H1 (cell line): Measurements from ENCODE around the gene GAR1. TPM values are rescaled to one million over a fixed set of nuclear protein-coding genes. Genes with fewer than 3 reads are reported as not detected.

ENCODE experiments used
- CTCF ChIA-PET: fragments of 300-600 bp; sonication (Branson Sonifier 250); formaldehyde crosslinking; loops from one replicate; lab custom pipeline; 2021; ENCODE audit not compliant: partially characterized antibody; lab: Charles Lee
- POLR2A ChIA-PET: fragments of 300-600 bp; sonication (Branson Sonifier 250); formaldehyde crosslinking; loops from one replicate; lab custom pipeline; 2021; ENCODE audit warnings: inconsistent platforms; ENCODE audit not compliant: partially characterized antibody; lab: Charles Lee
- DNase-seq, 2 experiments: peaks; one replicate each; pipeline versions ENCODE4 v3.0.0 to v3.0.0-alpha.2; 2010 to 2022; ENCODE audit warnings: low spot score in 2 of 2, low read depth in 1 of 2, mixed read lengths in 1 of 2
- FAIRE-seq: peaks from 2 replicates; lab custom pipeline; 2011; peaks lifted over from hg19 to GRCh38; lab: Jason Lieb, UNC
- H2AFZ ChIP-seq: 2 replicates; pipeline ENCODE4 v1.8.1; 2012; ENCODE audit warnings: low read length, inconsistent platforms
- H2AK5ac ChIP-seq: 2 replicates; pipeline ENCODE4 v1.6.1; 2013; ENCODE audit warnings: low read depth, low read length
- H2BK120ac ChIP-seq: replicated peaks from 2 replicates; pipeline ENCODE3; 2013; ENCODE audit warnings: low read depth, low read length, inconsistent platforms
- H2BK12ac ChIP-seq: 2 replicates; pipeline ENCODE4 v1.6.1; 2013; ENCODE audit warnings: low read depth, low read length
- H2BK15ac ChIP-seq: 2 replicates; pipeline ENCODE4 v1.6.1; 2013; ENCODE audit warnings: low read length
- H2BK20ac ChIP-seq: 2 replicates; pipeline ENCODE4 v1.6.1; 2013; ENCODE audit warnings: low read length
- H2BK5ac ChIP-seq: 2 replicates; pipeline ENCODE4 v1.6.1; 2013; ENCODE audit warnings: low read depth, low read length
- H3K14ac ChIP-seq: 2 replicates; pipeline ENCODE4 v1.6.1; 2013; ENCODE audit warnings: inconsistent platforms; ENCODE audit not compliant: insufficient read length
- H3K18ac ChIP-seq: 2 replicates; pipeline ENCODE4 v1.6.1; 2013; ENCODE audit warnings: low read length; ENCODE audit errors: extremely low read depth
- H3K23ac ChIP-seq: 2 replicates; pipeline ENCODE4 v1.6.1; 2013; ENCODE audit warnings: inconsistent platforms; ENCODE audit not compliant: insufficient read length
- H3K23me2 ChIP-seq: 2 replicates; pipeline ENCODE4 v1.6.1; 2013; ENCODE audit warnings: low read depth, low read length
- H3K27ac ChIP-seq: 2 replicates; pipeline ENCODE4 v1.6.1; 2011; ENCODE audit warnings: low read depth, low read length, inconsistent platforms
- H3K27me3 ChIP-seq, 4 experiments: replicated peaks in 1 of 4; 1 replicate in 1 of 4; 2 replicates in 3 of 4; pipeline versions ENCODE4 v1.6.1 to v1.8.1; 2011 to 2013; ENCODE audit warnings: low read length in 3 of 4, mild to moderate bottlenecking in 3 of 4, inconsistent platforms in 2 of 4, mixed read lengths in 2 of 4, moderate library complexity in 1 of 4; ENCODE audit not compliant: control insufficient read depth in 3 of 4, insufficient read depth in 3 of 4; ENCODE audit errors: extremely low read depth in 1 of 4
- H3K36me3 ChIP-seq, 4 experiments: 2 replicates each; pipeline versions ENCODE4 v1.6.1 to v1.8.1; 2011 to 2013; ENCODE audit warnings: mild to moderate bottlenecking in 4 of 4, low read length in 3 of 4, moderate library complexity in 2 of 4, control low read depth in 1 of 4, inconsistent platforms in 1 of 4; ENCODE audit not compliant: insufficient read depth in 4 of 4, control insufficient read depth in 2 of 4
- H3K4ac ChIP-seq: replicated peaks from 2 replicates; pipeline ENCODE3; 2013; ENCODE audit warnings: low read length, low read depth, mixed read lengths, inconsistent platforms; ENCODE audit not compliant: insufficient read length
- H3K4me1 ChIP-seq, 4 experiments: replicated peaks in 1 of 4; 1 replicate in 1 of 4; 2 replicates in 3 of 4; pipeline versions ENCODE4 v1.6.1 to v1.8.1; 2011 to 2013; ENCODE audit warnings: low read length in 3 of 4, inconsistent platforms in 2 of 4, mixed read lengths in 1 of 4; ENCODE audit not compliant: insufficient read depth in 4 of 4, control insufficient read depth in 3 of 4
- H3K4me2 ChIP-seq, 2 experiments: 2 replicates each; pipeline versions ENCODE4 v1.6.1 to v1.8.1; 2011 to 2013; ENCODE audit warnings: low read depth in 2 of 2, low read length in 2 of 2, control low read depth in 1 of 2, inconsistent platforms in 1 of 2, mild to moderate bottlenecking in 1 of 2; ENCODE audit not compliant: insufficient read depth in 1 of 2
- H3K4me3 ChIP-seq, 4 experiments: fragments of 200-600, 300-600 bp in 1 of 4; sonication (generic), shearing (Covaris generic), sonication (Bioruptor Twin) in 1 of 4; 2 replicates each; pipeline versions ENCODE4 v1.5.1 to v1.8.1; 2011 to 2016; ENCODE audit warnings: low read length in 4 of 4, low read depth in 3 of 4, control low read depth in 2 of 4, inconsistent platforms in 2 of 4, mild to moderate bottlenecking in 2 of 4, mixed read lengths in 1 of 4, moderate library complexity in 1 of 4; ENCODE audit not compliant: insufficient read depth in 2 of 4; ENCODE audit errors: extremely low read depth in 1 of 4
- H3K56ac ChIP-seq: replicated peaks from 2 replicates; pipeline ENCODE3; 2013; ENCODE audit warnings: low read depth, mild to moderate bottlenecking, mixed read lengths, low read length, inconsistent platforms; ENCODE audit not compliant: insufficient read length
- H3K79me1 ChIP-seq: 2 replicates; pipeline ENCODE4 v1.6.1; 2013; ENCODE audit warnings: low read depth, low read length, control low read depth
- H3K79me2 ChIP-seq, 2 experiments: 2 replicates each; pipeline versions ENCODE4 v1.6.1 to v1.8.1; 2012 to 2013; ENCODE audit warnings: low read length in 2 of 2, mild to moderate bottlenecking in 2 of 2, inconsistent platforms in 1 of 2; ENCODE audit not compliant: insufficient read depth in 2 of 2, control insufficient read depth in 1 of 2
- H3K9ac ChIP-seq, 4 experiments: replicated peaks in 1 of 4; 1 replicate in 1 of 4; 2 replicates in 3 of 4; pipeline versions ENCODE4 v1.6.1 to v1.8.1; 2011 to 2013; ENCODE audit warnings: low read depth in 3 of 4, low read length in 3 of 4, control low read depth in 2 of 4, mild to moderate bottlenecking in 2 of 4, moderate library complexity in 2 of 4, inconsistent platforms in 1 of 4; ENCODE audit errors: extremely low read depth in 1 of 4
- H3K9me3 ChIP-seq, 2 experiments: 2 replicates each; pipeline versions ENCODE4 v1.6.1 to v1.8.1; 2012 to 2013; ENCODE audit warnings: mild to moderate bottlenecking in 2 of 2, moderate library complexity in 2 of 2, control low read depth in 1 of 2, inconsistent platforms in 1 of 2, low read depth in 1 of 2, low read length in 1 of 2, mixed read lengths in 1 of 2; ENCODE audit not compliant: insufficient read depth in 2 of 2
- H4K20me1 ChIP-seq, 2 experiments: replicated peaks in 1 of 2; 2 replicates each; pipeline versions ENCODE3 to v1.8.1; 2011 to 2013; ENCODE audit warnings: inconsistent platforms in 2 of 2, low read length in 2 of 2, mild to moderate bottlenecking in 1 of 2; ENCODE audit not compliant: insufficient read depth in 2 of 2, control insufficient read depth in 1 of 2
- H4K5ac ChIP-seq: 2 replicates; pipeline ENCODE4 v1.6.1; 2013; ENCODE audit warnings: low read length, low read depth, mixed read lengths, inconsistent platforms; ENCODE audit not compliant: insufficient read length
- H4K8ac ChIP-seq: 2 replicates; pipeline ENCODE4 v1.8.0; 2013; ENCODE audit warnings: mild to moderate bottlenecking, moderate library complexity, low read length, inconsistent platforms; ENCODE audit not compliant: insufficient read depth; ENCODE audit errors: extremely low read depth
- H4K91ac ChIP-seq: replicated peaks from 2 replicates; pipeline ENCODE3; 2013; ENCODE audit warnings: low read length, mixed read lengths, inconsistent platforms; ENCODE audit not compliant: insufficient read length
- CTCF ChIP-seq, 3 experiments: IDR thresholded peaks; 1 replicate in 2 of 3; 2 replicates in 1 of 3; pipeline versions ENCODE4 v1.5.1 to v1.6.1; 2011; ENCODE audit warnings: low read length in 3 of 3, mild to moderate bottlenecking in 3 of 3, inconsistent platforms in 2 of 3, low read depth in 1 of 3, moderate library complexity in 1 of 3; ENCODE audit not compliant: insufficient read depth in 1 of 3; ENCODE audit errors: control extremely low read depth in 1 of 3
- SP2 ChIP-seq: IDR thresholded peaks from 2 replicates; pipeline ENCODE4 v1.6.1; 2012; ENCODE audit warnings: mild to moderate bottlenecking, low read length, inconsistent platforms
- polyA plus RNA-seq, 7 experiments: library from polyadenylated mRNA; depleted of rRNA in 3 of 7; stranded (reverse) in 5 of 7; unstranded in 2 of 7; fragments of >200 nt in 5 of 7; fragments of 200-250 nt in 2 of 7; gene quantifications; 1 replicate in 5 of 7; 2 replicates in 1 of 7; 4 replicates in 1 of 7; pipeline versions ENCODE4 v1.2.1 to v1.2.3, GENCODE V29; 2011 to 2013; ENCODE audit warnings: missing spikeins in 2 of 7, mixed read lengths in 2 of 7
- total RNA-seq: library from RNA; stranded (reverse); fragmentation: NEBNext Ultra II Directional; extraction: Animal tissue kit (Norgen Biotek cat#: 25700); gene quantifications from 2 replicates; pipeline ENCODE4 v1.2.1, GENCODE V29; 2021

The GAR1 gene
- total and polyA plus RNA-seq, 2 of the 8 experiments (the other 6 are each of a cell fraction or from before 2014, with no cell fraction given), result 14.5 to 37.5 TPM

DNA sequence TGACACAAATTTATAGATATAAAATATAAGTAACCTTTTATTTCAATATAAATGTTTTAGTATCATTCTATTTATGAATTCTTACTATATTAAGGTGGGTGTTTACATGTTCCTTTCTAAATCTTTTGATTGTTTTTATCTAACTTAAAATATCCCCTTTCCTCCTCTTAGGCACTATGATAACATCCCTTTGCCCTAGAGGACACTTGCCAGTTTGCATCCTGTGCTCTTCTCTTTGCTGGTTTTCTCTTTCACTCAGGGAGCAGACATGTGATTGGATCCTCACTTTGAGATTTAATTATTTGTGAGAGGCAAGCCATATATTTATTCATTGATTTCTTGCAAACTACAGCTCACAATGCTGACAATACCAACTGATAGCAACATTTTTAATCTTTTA, 48.6 kb downstream of the GAR1 start:
- Histone ChIP-seq H3K27me3 (no peaks in the 10 kb centered on the region), H2BK20ac (no peak overlapping the region), H4K91ac (no peak overlapping the region), H3K4me1 (peaks cover 0 to 3% (median 0%) of the 10 kb centered on the region in 4 experiments; a peak in 1 of 7 replicates), H3K23ac (no peak overlapping the region), H2BK120ac (no peak overlapping the region), H2AFZ (no peak overlapping the region), H3K4me3 (no peak overlapping the region), H3K4me2 (no peak overlapping the region), H3K79me1 (no peaks in the 10 kb centered on the region), H3K56ac (no peak overlapping the region), H3K36me3 (no peaks in the 10 kb centered on the region), H4K5ac (no peak overlapping the region), H4K20me1 (no peaks in the 10 kb centered on the region), H3K9ac (no peak overlapping the region), H3K79me2 (no peaks in the 10 kb centered on the region), H3K4ac (no peak overlapping the region), H4K8ac (no peak overlapping the region), H3K27ac (no peak overlapping the region), H3K14ac (no peak overlapping the region), H3K18ac (no peak overlapping the region), H3K23me2 (no peaks in the 10 kb centered on the region), H2BK15ac (no peak overlapping the region), H2AK5ac (no peak overlapping the region), H2BK12ac (no peak overlapping the region), H3K9me3 (no peaks in the 10 kb centered on the region), H2BK5ac (no peak overlapping the region)
- CTCF ChIA-PET, result interaction anchor here (1.4 to 2.3 kb wide), 3 partner anchors 10 to 17 kb away, joined by 5 to 7 read pairs (median 6); no protein-coding TSS in a partner anchor
- DNase-seq (no peak), FAIRE-seq (no peak)
- POLR2A ChIA-PET, result interaction anchor here (0.5 kb wide), 1 partner anchor 18 kb away, joined by 3 read pairs; no protein-coding TSS in a partner anchor
- TF ChIP-seq CTCF (IDR thresholded peaks at IDR 0.05; ENCODE audit: control extremely low read depth in 1 of 3, insufficient read depth in 1 of 3, low read depth in 1 of 3, low read length in 3 of 3) (peak in 1 of 3 experiments; percentile 37; a peak in 1 of 4 replicates), SP2 (no peak)
